ENCODE data around the gene SEMA4B. TPM values are rescaled to one million over a fixed set of nuclear protein-coding genes. Genes with fewer than 3 reads are reported as not detected.

The SEMA4B gene
- total RNA-seq, 1 experiment from 2014 or later = 32.5 TPM

- Histone ChIP-seq H3K79me1 (ENCODE audit: insufficient read depth, low read depth, low read length, poor library complexity, severe bottlenecking) (peaks cover 13% of the 10 kb centered on the region), H3K4me1 (ENCODE audit: insufficient read depth, low read length) (peaks cover 6% of the 10 kb centered on the region; the same call in 1 of the 2 replicates), H3K23ac (ENCODE audit: insufficient read length, low read depth, low read length) (no peak overlapping the region), H2AFZ (ENCODE audit: low read length) (no peak overlapping the region), H3K23me2 (ENCODE audit: insufficient read length, low read depth, low read length, poor library complexity, severe bottlenecking) (peaks cover 13% of the 10 kb centered on the region), H4K20me1 (ENCODE audit: control insufficient read depth, insufficient read depth, insufficient read length) (no peaks in the 10 kb centered on the region), H4K8ac (replicated peaks; ENCODE audit: insufficient read length, low read depth, low read length) (no peak overlapping the region), H3K27ac (ENCODE audit: insufficient read length, low read depth, low read length) (no peak overlapping the region), H3K56ac (ENCODE audit: insufficient read length, low read depth, low read length) (no peak overlapping the region), H2BK12ac (ENCODE audit: insufficient read length, low read depth, low read length) (no peak overlapping the region), H2BK20ac (ENCODE audit: low read depth, low read length, poor library complexity, severe bottlenecking) (no peak overlapping the region), H4K91ac (ENCODE audit: insufficient read length, low read depth, low read length) (no peak overlapping the region), H4K5ac (ENCODE audit: insufficient read length, low read depth, low read length) (no peak overlapping the region), H3K18ac (ENCODE audit: insufficient read length, low read depth, low read length) (no peak overlapping the region), H3K79me2 (ENCODE audit: insufficient read depth, low read length) (peaks cover 3% of the 10 kb centered on the region; the same call in 1 of the 2 replicates), H3K27me3 (ENCODE audit: insufficient read depth, low read length) (no peaks in the 10 kb centered on the region; the same call in 1 of the 2 replicates), H3K4me2 (ENCODE audit: insufficient read depth, insufficient read length, low read length) (no peak overlapping the region), H3K4ac (ENCODE audit: low read depth, low read length) (no peak overlapping the region), H2BK120ac (ENCODE audit: low read depth, low read length, poor library complexity, severe bottlenecking) (no peak overlapping the region), H2AK5ac (ENCODE audit: insufficient read length, low read length) (no peak overlapping the region), H3T11ph (ENCODE audit: low read length) (no peak overlapping the region), H3K14ac (ENCODE audit: insufficient read depth, low read length) (no peak overlapping the region), H3K9ac (ENCODE audit: extremely low read depth, insufficient read length, low read length) (no peak overlapping the region), H3K9me3 (ENCODE audit: control insufficient read depth, low read depth, low read length) (no peaks in the 10 kb centered on the region), H2BK5ac (ENCODE audit: insufficient read length, low read length) (no peak overlapping the region), H2BK15ac (ENCODE audit: low read depth, low read length) (no peak overlapping the region)
- no peaks in the 10 kb centered on the region for H3K27me3 Mint-ChIP-seq (ENCODE audit: low read depth)
- no CpG with 5 or more reads among the region's 10 CpGs for WGBS (ENCODE audit: extremely low coverage, insufficient read length, low lambda C conversion rate)
- H3K27ac Mint-ChIP-seq = no peak overlapping the region
- peaks cover 18 to 19% of the 10 kb centered on the region in 2 experiments for H3K4me1 Mint-ChIP-seq
- no peak for DNase-seq
- H3K4me3 Mint-ChIP-seq = no peak overlapping the region
- no peak for TF ChIP-seq CTCF (conservative IDR thresholded peaks at IDR 0.05)
- no peaks in the 10 kb centered on the region for H3K9me3 Mint-ChIP-seq
- H3K36me3 Mint-ChIP-seq (ENCODE audit: insufficient read depth in 1 of 3, low read depth in 3 of 3) = peaks cover 11 to 19% (median 13%) of the 10 kb centered on the region in 3 experiments; a peak in 6 of 7 replicates
These were observed 4.1 kb downstream of the SEMA4B start for GRCh38 chr15:90205050-90205848.

Measured in H9 (cell line).